Large intestine (tissue), 12 donors: ENCODE results near the gene CR1. TPM values are rescaled to one million over a fixed set of nuclear protein-coding genes. Genes with fewer than 3 reads are reported as not detected.

Source experiments
- DNase-seq, 2 donors: peaks; one replicate each; pipeline versions ENCODE4 v3.0.0 to v3.0.0-alpha.2; 2013
- H3K27ac ChIP-seq: one replicate; pipeline ENCODE4 v1.5.1; 2013; ENCODE audit warnings: low read length
- H3K27me3 ChIP-seq: 2 replicates; pipeline ENCODE4 v1.6.1; 2013; ENCODE audit warnings: low read length; ENCODE audit not compliant: control insufficient read depth, insufficient read depth
- H3K36me3 ChIP-seq: 2 replicates; pipeline ENCODE4 v1.6.1; 2013; ENCODE audit warnings: low read length; ENCODE audit not compliant: control insufficient read depth, insufficient read depth
- H3K4me1 ChIP-seq: one replicate; pipeline ENCODE4 v1.6.1; 2013; ENCODE audit warnings: low read length; ENCODE audit not compliant: control insufficient read depth, insufficient read depth
- H3K4me3 ChIP-seq: one replicate; pipeline ENCODE4 v1.5.1; 2013; ENCODE audit warnings: low read length
- H3K9me3 ChIP-seq: one replicate; pipeline ENCODE4 v1.6.1; 2013; ENCODE audit warnings: mild to moderate bottlenecking, low read depth, low read length, moderate library complexity; ENCODE audit not compliant: control insufficient read depth
- WGBS: methylation state at CpG from one replicate; pipeline ENCODE4 v1.1.5; 2013; ENCODE audit warnings: low lambda C conversion rate; ENCODE audit not compliant: insufficient coverage; 5-methylcytosine and 5-hydroxymethylcytosine counted together
- long read RNA-seq, 11 donors: transcript quantifications; one replicate each; lab custom pipeline, GENCODE V29; 2026
- polyA plus RNA-seq: library from polyadenylated mRNA; unstranded; fragments of 120-200 nt; gene quantifications from one replicate; pipeline ENCODE4 v1.2.1, GENCODE V29; 2013

CR1 gene
- polyA plus RNA-seq, result 0.66 TPM
- long read RNA-seq, donor 1, result 0 reads
- long read RNA-seq, donor 2, result 0 reads
- long read RNA-seq, donor 3, result 0 reads
- long read RNA-seq, donor 4, result 0 reads
- long read RNA-seq, donor 5, result 0 reads
- long read RNA-seq, donor 6, result 0 reads
- long read RNA-seq, donor 7, result 0 reads
- long read RNA-seq, donor 8, result 0 reads
- long read RNA-seq, donor 9, result 0 reads
- long read RNA-seq, donor 10, result 0 reads
- long read RNA-seq, donor 11, result 0 reads

GRCh38 chr1:207495801-207496792 is at the start of gene CR1:
Gene CR1 (plus strand): TSS chr1:207496157. CDS start chr1:207496268, 111 bp downstream.
- peak within 1 kb of the TSS; percentile 5 for H3K4me3 ChIP-seq
- DNase-seq, result peak in 1 of 2 donors; percentile 20
- H3K9me3 ChIP-seq, result no peaks in the 10 kb centered on the region
- H3K27ac ChIP-seq, result no peak within 1 kb of the TSS
- no peaks in the 10 kb centered on the region for H3K36me3 ChIP-seq
- no peaks in the 10 kb centered on the region for H3K4me1 ChIP-seq
- 100% methylated on average over 2 of the region's 68 CpGs for WGBS
- H3K27me3 ChIP-seq, result peaks cover 45% of the 10 kb centered on the region

- WGBS, result no CpG with 5 or more reads among the region's 1 CpG
- DNase-seq, result peak in 1 of 2 donors; percentile 1
- peaks cover 6% of the 10 kb centered on the region for H3K4me1 ChIP-seq
- H3K36me3 ChIP-seq, result no peaks in the 10 kb centered on the region
- H3K9me3 ChIP-seq, result peaks cover 4% of the 10 kb centered on the region
- no peak overlapping the region for H3K27ac ChIP-seq
- H3K27me3 ChIP-seq, result peaks cover 57% of the 10 kb centered on the region
- no peak overlapping the region for H3K4me3 ChIP-seq
Measured at GRCh38 chr1:207453710-207454045, 42.3 kb upstream of the CR1 start.

GRCh38 chr1:207454046-207454964 is 41.7 kb upstream of the CR1 start, which contains the start of gene CR2:
Gene CR2 (plus strand): TSS chr1:207454328. CDS start chr1:207454419, 91 bp downstream.
- Histone ChIP-seq H3K27me3 (peaks cover 52% of the 10 kb centered on the region), H3K27ac (no peak within 1 kb of the TSS)
- WGBS, result no CpG with 5 or more reads among the region's 75 CpGs

GRCh38 chr1:207455183-207455754 is 40.7 kb upstream of the CR1 start:
- peaks cover 6% of the 10 kb centered on the region for H3K4me1 ChIP-seq
- no peak overlapping the region for H3K27ac ChIP-seq
- H3K9me3 ChIP-seq, result peaks cover 4% of the 10 kb centered on the region
- no peaks in the 10 kb centered on the region for H3K36me3 ChIP-seq
- 78% methylated on average over 1 of the region's 6 CpGs for WGBS
- no peak overlapping the region for H3K4me3 ChIP-seq
- DNase-seq, result no peak
- peaks cover 49% of the 10 kb centered on the region for H3K27me3 ChIP-seq

More at GRCh38 chr1:207454046-207454964, 41.7 kb upstream of the CR1 start, which contains the start of gene CR2:
- Histone ChIP-seq H3K9me3 (peaks cover 4% of the 10 kb centered on the region), H3K4me1 (peaks cover 6% of the 10 kb centered on the region), H3K4me3 (peak within 1 kb of the TSS; percentile 34), H3K36me3 (no peaks in the 10 kb centered on the region)
- DNase-seq, result peak; percentile 5 to 54

GRCh38 chr1:207458414-207458813 is 37.5 kb upstream of the CR1 start:
- whole genome bisulfite sequencing, result no CpG with 5 or more reads among the region's 1 CpG
- no peaks in the 10 kb centered on the region for H3K36me3 ChIP-seq
- no peak for DNase-seq

GRCh38 chr1:207459008-207459407 is 36.9 kb upstream of the CR1 start:
- H3K4me1 ChIP-seq, result peaks cover 6% of the 10 kb centered on the region
- H3K4me3 ChIP-seq, result no peak overlapping the region
- peaks cover 4% of the 10 kb centered on the region for H3K9me3 ChIP-seq
- no peak for DNase-seq
- H3K27ac ChIP-seq, result no peak overlapping the region
- H3K36me3 ChIP-seq, result no peaks in the 10 kb centered on the region
- peaks cover 34% of the 10 kb centered on the region for H3K27me3 ChIP-seq
- WGBS, result no CpG with 5 or more reads among the region's 2 CpGs

More at GRCh38 chr1:207458414-207458813, 37.5 kb upstream of the CR1 start:
- peaks cover 4% of the 10 kb centered on the region for H3K9me3 ChIP-seq
- H3K27ac ChIP-seq, result no peak overlapping the region
- peaks cover 6% of the 10 kb centered on the region for H3K4me1 ChIP-seq
- no peak overlapping the region for H3K4me3 ChIP-seq
- H3K27me3 ChIP-seq, result peaks cover 38% of the 10 kb centered on the region

- H3K4me3 ChIP-seq, result no peak overlapping the region
- no peaks in the 10 kb centered on the region for H3K4me1 ChIP-seq
- H3K9me3 ChIP-seq, result no peaks in the 10 kb centered on the region
- H3K36me3 ChIP-seq, result no peaks in the 10 kb centered on the region
- peaks cover 14% of the 10 kb centered on the region for H3K27me3 ChIP-seq
- no peak for DNase-seq
- WGBS, result no CpG with 5 or more reads among the region's 1 CpG
- H3K27ac ChIP-seq, result no peak overlapping the region
Measured at GRCh38 chr1:207461649-207462048, 34.3 kb upstream of the CR1 start.

GRCh38 chr1:207462535-207462934 is 33.4 kb upstream of the CR1 start:
- Histone ChIP-seq H3K4me1 (no peaks in the 10 kb centered on the region), H3K4me3 (no peak overlapping the region), H3K36me3 (no peaks in the 10 kb centered on the region), H3K9me3 (no peaks in the 10 kb centered on the region), H3K27ac (no peak overlapping the region), H3K27me3 (peaks cover 9% of the 10 kb centered on the region)
- no peak for DNase-seq

GRCh38 chr1:207463021-207463420 is 32.9 kb upstream of the CR1 start:
- Histone ChIP-seq H3K9me3 (no peaks in the 10 kb centered on the region), H3K36me3 (no peaks in the 10 kb centered on the region), H3K4me3 (no peak overlapping the region), H3K4me1 (no peaks in the 10 kb centered on the region), H3K27me3 (peaks cover 9% of the 10 kb centered on the region), H3K27ac (no peak overlapping the region)
- no peak for DNase-seq
